NCI-H2171 treated with DMSO at 0.1 percent for 48 hours (cell line): ENCODE measurements around the gene UBTD2.
"Not testable (repeated sequence)": the region's sequence is repeated elsewhere in the genome, so short reads cannot be mapped to it uniquely, and the experiment has no call there.

Source experiments
- DNase-seq: peaks from one replicate; lab custom pipeline; 2025; lab: John Stamatoyannopoulos, UW

Gene UBTD2

GRCh38 chr5:172251419-172251818 lies 32.1 kb downstream of the UBTD2 start:
- DNase-seq, result no peak

DNA sequence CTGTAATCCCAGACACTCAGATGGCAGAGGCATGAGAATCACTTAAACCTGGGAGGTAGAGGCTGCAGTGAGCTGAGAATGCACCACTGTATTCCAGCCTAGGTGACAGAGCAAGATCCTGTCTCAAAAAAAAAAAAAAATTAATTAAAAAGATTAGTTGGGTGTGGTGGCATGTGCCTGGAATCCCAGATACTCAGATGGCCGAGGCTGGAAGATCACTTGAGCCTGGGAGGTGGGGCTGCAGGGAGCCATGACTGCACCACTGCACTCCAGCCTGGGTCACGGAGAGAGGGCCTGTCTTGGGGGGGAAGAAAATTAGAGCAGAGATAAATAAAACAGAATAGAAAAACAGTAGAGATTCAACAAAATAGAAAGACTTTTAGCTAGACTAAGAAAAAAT lies 34.9 kb downstream of the UBTD2 start:
- no peak for DNase-seq

- DNase-seq, result no peak
Measured at GRCh38 chr5:172245703-172246125, 37.9 kb downstream of the UBTD2 start.

GRCh38 chr5:172245046-172245445 lies 38.5 kb downstream of the UBTD2 start:
- peak; percentile 75 for DNase-seq

DNA sequence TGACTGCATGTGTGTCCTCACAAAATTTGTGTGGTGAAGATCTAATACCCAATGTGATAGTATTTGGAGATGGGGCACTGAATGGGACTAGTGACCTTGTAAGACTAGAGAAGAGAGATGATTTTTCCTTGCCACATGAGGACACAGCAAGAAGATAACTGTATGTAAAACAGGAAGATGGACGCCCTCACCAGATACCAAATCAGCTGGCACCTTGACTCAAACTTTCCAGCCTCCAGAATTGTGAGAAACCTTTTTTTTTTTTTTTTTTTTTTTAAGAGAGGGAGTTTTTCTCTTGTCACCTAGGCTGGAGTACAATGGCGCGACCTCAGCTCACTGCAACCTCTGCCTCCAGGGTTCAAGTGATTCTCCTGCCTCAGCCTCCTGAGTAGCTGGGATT lies 40.3 kb downstream of the UBTD2 start:
- no peak for DNase-seq

DNA sequence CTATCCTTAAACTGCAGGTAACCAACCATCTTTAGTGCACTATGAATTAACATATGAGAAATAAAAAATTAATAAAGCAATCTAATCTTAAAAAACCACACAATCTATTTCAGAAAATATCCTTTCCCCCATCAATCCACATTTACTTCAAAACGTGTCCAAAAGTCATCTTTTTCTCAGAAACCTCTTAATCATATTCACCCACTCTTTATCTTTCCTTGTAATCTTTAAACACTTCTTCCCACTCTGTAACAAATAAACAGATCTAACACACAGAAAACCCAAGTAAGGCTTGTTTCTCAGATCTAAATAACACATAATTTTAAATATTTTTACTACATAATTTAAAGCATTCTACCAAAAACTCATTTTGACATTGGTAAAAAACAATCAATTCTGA lies 45.2 kb downstream of the UBTD2 start:
- DNase-seq, result no peak

- DNase-seq, result no peak
Measured at GRCh38 chr5:172235827-172236736, 47.5 kb downstream of the UBTD2 start.

DNA sequence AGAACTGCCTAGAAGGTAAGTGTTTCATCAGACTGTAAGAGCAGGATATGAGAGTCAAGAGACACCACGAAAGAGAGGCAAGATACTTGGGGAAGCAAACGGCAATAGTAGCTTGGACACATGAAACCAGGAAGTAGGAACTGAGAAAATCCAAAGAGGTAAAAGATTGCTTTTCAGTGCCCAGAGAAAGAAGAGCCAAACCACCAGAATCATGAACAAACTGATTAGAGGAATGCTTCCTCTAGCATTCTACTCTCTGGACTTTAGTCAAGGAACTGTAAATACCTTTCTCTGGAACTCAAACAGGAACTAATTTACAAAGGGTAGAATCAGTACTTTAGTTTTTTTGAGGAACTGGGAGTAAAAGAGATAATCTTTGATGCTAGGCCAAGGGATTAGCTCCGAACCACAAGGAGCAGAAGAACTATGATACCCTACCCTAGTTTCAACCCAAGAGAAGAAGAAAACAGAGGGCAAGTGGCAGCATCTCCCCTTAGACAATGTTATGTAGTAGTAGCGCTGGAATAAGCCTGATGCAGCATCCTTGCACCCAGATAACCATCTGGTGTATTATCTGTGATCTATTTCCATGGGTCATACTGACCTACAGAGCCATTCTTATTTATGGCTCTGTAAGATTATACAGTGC lies 48.3 kb downstream of the UBTD2 start:
- no peak for DNase-seq

- DNase-seq, result no peak
Measured at GRCh38 chr5:172234031-172234430, 49.5 kb downstream of the UBTD2 start.

DNA sequence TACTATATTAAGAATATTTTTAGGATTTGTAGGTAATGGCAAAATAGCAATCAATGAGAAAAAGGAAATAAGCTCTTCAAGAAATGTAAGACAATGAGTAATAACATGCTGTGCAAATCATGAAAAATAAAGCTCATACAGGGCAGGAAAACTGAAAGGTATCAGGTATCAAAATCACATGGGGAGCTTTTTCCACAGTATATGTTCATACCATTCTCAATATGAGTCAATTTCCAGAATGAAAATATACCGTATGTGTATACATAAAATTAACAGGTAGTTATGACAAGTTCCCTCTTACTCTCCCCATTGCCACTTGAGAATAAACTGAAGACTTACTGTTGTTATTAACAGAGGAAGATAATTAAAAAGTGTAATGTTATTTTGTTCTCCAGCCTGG lies 53.7 kb downstream of the UBTD2 start:
- no peak for DNase-seq

GRCh38 chr5:172224996-172225395 lies 58.6 kb downstream of the UBTD2 start:
- DNase-seq, result peak; percentile 4

DNA sequence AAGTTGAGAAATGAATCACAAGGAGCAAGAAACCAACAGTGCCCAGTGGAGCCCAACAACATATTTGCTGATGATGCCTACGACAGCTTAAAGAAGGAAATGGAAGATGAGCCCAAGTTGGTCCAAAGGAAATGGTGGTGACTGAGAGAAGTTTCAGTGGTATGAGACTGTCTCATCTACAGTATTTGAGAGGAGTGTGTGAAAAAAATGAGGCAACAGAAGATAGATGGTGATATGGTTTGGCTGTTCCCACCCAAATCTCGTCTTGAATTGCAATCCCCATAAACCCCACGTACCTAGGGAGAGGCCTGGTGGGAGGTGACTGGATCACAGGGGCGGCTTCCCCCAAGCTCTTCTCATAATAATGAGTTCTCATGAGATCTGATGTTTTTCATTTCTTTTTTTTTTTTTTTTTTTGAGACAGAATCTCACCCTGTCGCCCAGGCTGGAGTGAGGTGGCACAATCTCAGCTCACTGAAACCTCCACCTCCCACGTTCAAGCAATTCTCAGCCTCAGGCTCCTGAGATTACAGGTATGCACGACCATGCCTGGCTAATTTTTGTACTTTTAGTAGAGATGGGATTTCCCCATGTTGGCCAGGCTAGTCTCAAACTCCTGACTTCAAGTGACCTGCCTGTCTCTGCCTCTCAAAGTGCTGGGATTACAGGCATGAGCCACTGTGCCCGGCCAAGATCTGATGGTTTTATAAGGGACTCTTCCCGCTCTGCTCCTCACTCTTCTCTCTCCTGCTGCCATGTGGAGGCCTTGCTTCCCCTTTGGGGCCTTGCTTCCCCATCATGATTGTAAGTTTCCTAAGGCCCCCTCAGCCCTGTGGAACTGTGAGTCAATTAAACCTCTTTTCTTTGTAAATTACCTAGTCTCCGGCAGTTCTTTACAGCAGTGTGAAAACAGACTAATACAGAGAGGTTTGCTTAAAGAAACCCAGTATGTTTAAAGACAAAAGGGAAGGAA lies 59.4 kb downstream of the UBTD2 start:
- no peak for DNase-seq

- no peak for DNase-seq
Measured at GRCh38 chr5:172219296-172219695, 64.3 kb downstream of the UBTD2 start.

DNA sequence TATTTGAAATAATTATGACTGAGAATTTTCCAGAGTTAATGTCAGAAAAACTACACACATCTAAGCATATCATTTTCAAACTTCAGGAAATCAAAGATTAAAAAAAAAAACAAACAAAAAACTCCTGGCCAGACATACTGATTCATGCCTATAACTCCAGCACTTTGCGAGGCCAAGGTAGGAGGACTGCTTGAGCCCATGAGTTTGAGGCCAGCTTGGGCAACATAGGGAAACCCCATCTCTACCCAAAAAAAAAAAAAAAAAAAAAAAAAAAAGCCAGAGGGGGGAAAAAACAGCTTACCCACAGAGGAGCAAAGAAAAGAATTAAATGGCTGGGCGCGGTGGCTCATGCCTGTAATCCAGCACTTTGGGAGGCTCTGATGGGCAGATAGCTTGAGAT lies 67.2 kb downstream of the UBTD2 start:
- no peak for DNase-seq

- no peak for DNase-seq
Measured at GRCh38 chr5:172213126-172213525, 70.4 kb downstream of the UBTD2 start.

DNA sequence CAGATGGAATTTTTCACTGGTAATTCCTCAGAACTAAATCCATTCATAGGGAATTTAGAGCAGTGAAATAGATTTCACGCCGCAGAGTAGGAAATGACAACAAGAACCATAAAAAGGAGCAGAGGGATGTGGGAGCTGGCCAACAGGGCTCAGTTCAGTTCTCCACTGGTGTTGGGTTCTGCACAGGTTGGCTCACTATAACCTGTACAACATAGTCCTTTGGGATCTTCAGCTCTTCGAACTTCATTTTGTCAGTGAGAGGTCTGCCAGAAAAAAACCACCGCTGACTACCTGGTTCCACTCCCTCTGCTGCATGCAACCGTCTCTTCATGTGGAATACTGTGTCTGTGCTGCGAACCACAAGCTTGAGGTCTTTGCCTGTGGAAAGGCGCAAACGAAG lies 71.9 kb downstream of the UBTD2 start:
- DNase-seq, result no peak

DNA sequence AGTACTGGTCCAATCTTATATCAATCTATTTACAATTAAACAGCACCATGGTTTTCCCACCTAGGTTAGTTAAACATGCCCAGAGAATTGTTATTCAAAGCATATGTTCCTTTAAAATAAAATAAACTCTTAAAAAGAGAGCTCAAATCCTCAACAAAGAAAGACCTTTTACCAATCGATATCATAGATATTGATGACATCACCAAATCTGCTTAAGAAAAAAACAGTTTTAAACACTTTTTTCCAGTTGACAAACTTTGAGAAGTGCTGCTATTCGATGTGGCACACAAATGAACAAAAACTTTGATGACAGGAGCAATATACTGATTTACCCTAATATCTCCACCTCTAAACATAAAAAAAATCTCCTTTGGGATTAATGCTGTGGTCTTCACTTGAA lies 73.8 kb downstream of the UBTD2 start:
- DNase-seq, result no peak

DNA sequence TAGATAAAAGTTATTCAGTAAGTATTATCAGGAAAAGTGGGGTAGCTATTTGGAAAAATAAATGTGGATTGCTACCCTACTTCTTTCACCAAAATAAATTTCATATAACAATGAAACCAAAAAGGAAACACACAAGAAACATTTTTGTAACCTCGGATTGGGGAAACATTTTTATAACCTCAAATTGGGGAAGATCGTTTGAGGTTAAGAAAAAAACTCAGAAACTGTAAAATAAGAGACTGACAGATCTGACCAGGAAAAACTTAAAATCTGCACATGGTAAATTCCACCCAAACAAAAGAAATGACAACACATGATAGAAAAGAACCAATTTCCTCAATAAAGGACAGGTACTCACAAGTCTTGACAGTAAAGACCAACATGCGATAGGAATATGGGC lies 76.1 kb downstream of the UBTD2 start:
- no peak for DNase-seq

GRCh38 chr5:172205984-172206383 lies 77.6 kb downstream of the UBTD2 start:
- not testable (repeated sequence) for DNase-seq

GRCh38 chr5:172200476-172200875 lies 83.1 kb downstream of the UBTD2 start:
- DNase-seq, result no peak

DNA sequence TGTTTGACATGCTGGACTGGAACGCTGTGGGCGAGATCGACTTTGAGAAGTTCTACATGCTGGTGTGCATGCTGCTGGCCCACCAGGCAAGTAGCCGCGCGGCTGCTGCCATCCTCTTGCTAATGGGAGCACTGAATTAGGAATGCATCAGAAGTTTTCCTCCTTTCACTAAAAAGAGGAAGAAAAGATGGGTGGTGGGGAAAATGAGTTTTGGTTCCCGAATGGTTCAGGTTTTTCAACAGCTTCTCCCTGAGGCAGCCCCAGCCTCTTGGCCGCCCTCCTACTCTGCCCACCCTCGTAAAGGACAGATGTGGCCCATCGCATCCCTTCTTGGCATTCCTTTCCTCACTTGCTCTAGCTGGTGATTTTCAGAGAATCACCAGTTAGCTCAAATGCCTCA lies 84.1 kb downstream of the UBTD2 start:
- no peak for DNase-seq

DNA sequence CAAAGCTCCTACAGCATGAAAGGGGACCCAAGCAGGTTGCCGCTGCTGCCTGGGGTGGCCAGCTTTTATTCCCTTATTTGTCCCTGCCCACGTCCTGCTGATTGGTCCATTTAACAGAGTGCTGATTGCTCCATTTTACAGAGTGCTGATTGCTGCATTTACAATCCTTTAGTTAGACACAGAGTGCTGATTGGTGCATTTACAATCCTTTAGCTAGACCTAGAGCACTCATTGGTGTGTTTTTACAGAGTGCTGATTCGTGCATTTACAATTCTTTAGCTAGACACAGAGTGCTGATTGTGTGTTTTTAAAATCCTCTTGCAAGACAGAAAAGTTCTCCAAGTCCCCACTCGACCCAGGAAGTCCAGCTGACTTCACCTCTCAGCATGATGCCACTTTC lies 85.8 kb downstream of the UBTD2 start:
- DNase-seq, result not testable (repeated sequence)
